NCI-H510A treated with DMSO at 0.1 percent for 48 hours (cell line): ENCODE data around the gene PDLIM4.
A peak's percentile ranks its signal among the peaks of the same experiment; 100 is the strongest.

Experiments
- DNase-seq: peaks from one replicate; lab custom pipeline; 2025; lab: John Stamatoyannopoulos, UW

Gene PDLIM4

DNA sequence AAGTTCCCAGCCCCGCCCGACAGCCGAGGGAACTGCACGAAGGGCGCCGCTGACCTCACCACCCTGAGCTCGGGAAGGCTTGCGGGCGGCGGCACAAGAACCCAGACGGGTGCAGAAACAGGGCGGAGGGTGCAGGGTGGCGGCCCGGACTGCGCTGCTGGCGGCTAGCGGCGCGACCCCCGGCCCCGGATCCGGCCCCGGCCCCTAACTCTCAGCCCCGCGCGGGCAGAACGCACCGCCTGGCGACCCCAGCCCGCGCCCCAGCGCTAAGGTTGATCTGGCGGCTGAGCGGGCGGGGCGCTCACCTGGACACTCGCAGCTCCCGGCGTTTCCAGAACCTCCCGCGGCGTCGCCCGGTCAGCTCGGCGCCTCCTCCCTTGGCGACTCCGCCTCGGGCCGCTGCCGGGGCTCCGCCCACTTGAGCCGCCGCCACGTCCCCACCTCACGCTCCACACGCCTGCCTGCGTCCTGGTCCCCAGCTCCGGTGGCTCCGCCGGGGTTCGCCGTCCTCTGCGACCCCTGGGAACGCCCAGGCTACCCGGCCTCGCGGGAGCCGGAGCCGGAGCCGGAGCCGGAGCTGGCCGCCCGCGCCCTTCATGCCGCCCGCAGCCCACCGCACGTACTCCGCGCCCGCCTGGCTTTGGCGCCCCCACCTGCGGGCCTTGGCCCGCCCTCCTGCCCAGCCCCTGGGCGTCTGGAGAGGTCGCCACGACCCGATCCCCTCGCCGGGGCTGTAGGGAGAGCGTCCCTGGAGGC is 29.8 kb upstream of the PDLIM4 start, which contains the start of gene P4HA2:
Gene P4HA2 (minus strand): TSS at position 369 of the 756 bp plus-strand sequence. CDS start 9,227 bp downstream, outside the sequence.
- DNase-seq: peak; percentile 36

DNA sequence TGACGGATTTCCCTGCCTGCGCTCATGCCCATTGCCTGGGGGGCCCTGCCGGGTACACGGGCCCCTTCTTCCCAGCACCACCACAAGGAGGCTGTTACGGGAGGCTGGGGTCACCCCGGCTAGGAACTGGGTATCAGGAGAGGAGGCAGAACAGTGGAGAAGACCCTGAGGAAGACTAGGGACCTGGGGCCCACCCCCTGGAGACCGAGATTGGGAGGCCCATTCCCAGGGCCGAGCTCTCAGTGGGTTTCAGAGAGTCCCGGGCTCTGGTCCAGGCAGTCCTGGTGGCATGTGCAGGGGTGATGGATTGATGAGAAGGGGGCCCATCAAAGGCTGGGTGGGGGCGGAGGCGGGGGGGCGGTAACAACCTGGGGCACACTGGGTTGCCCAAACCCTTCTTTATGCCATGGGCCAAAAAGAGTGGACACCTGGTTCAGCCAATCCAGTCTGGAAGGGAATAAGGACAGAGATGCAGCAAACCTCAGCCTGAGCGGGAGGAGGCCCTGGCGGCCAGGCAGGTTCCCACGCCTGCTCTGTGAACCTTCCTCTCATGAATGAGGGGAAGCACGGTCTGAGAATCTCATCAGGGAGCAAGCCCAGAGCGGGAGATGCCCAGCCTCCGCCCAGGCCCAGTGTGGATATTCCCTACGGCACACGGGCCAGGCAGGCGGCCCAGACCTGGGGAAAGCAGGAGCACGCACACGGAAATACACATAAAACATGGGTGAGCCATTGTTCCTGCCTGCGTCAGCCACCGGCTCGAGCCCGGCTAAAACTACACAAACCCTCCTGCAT is 29.1 kb upstream of the PDLIM4 start:
- DNase-seq: no peak

DNA sequence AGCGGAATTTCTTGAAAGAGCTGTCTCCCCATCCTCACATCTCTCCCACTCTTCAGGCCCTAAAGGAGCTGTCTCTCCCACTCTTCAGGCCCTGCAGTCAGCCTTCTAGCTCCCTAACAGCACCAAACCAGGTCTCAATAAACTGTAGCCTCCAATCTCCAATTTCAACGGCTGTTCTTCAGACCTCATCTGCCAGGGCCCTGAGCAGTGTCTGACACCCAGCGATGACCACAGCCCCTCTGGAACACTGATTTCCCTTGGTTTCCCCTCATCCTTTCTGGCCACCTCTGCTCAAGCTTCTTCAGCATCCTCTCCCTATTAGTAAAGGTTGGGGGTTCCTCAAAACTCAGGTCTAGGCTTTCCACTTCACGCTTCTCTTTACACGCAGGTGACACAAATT is 28.3 kb upstream of the PDLIM4 start:
- DNase-seq: no peak

DNA sequence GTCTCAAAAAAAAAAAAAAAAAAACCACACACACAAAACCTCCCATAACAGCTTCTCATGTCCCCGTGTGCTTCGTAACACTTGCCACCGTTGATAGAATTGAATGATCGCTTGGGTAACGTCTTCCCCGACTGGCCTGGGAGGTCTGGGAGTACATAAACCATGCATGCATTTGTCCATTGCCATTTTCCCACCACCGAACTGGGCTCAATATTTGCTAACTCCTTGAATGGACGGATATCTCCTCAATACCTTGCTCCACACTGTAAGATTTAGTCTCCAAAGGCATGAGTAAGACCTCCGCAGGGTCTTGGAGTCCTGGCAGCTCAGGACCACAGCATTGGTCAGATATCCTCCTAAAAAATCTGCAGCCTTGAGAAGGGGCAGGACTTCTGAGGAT is 26.6 kb upstream of the PDLIM4 start:
- DNase-seq: no peak

DNA sequence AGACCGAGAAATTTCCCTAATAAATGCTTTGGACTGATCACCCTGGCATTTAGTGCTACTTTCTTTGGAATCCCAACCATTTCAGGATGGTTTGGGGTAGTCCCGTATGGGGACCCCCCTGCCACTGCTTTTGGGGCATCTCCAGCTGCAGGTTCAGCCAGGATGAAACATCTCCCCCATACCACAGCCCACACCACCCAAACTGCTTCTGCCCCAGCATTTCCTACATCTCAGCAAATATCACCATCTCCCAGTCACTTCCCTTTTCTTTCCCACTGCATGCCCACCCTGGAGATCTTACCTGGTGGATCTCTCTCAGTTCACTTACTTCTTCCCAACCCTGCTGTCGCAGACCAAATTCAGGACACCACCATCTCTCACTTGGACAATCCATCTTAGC is 25.0 kb upstream of the PDLIM4 start:
- no peak for DNase-seq

DNA sequence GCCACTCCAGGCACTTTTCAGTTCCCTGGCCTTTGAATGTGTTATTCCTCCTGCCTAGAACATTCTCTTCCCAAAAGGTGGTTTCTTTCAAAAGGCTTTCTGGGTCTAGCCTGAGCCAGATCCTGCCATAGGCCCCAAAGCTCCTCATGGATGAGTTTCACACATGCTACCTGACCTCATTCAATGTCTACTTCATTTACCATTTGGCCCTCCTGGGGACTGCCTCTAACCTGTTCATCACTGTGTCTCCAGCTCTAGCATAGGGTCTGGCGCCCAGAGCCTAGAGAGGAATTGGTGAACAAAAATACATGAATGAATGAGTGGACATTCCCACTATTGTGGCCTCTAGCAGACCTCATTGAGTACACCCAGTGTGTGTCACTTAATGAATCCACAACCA is 24.4 kb upstream of the PDLIM4 start:
- DNase-seq: no peak

DNA sequence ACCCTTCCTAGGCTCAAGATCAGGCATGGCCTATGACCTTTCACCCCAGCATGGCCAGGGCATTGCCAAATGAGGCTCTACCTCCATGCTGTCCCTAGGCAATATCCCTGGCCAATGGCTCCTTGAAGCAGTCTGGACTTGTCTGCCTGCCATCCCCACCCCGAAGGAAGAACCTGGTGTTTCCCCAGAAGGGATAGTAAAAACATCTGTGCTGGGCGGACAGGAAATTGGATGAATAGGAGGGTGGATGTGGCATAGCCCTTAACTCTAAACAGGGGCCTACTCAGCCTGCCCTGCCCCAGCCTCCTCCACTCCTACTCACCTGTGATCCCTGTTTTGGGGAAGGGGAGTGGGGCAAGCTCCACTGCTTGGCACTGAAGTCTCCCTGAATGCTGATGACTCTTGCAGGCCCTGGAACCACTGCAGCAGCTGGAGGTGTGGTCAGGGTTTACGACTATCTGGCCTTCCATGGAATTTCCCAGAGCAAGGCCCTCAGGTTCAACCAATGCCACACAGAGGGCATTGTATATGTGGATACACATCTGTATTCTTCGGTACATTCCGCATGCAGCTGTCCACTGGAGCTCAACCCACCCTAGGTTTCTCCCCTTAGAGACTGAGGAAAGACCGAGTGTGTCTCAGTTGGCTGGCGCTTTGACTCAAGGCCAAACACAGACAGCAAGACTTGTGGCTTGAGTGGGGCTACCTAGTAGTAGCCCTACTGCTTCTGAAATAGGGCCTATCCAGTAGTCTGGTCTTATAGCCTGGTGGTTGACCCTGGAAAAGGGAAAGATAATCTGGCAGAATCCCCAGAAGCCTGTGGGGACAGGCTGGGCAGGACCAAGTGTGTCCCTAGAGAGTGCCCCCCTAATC is 23.4 kb upstream of the PDLIM4 start:
- DNase-seq: no peak

DNA sequence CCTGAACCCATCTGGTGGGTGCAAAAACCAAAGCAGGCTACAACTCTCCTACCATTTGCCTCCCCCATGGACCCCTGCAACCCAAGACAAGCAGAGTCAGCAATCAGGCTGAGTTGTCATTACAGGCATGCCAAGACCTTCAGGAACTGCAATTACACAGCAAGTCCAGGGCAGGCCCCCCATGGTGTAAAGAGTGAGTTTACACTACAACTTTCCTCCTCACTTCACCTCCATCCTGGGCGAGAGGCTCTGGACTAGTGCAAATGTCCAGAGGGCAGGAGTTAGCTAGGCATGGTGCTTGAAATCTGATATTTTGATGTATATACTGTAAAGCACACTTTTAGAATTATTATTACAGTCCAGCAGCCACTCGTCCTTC is 22.8 kb upstream of the PDLIM4 start:
- no peak for DNase-seq

DNA sequence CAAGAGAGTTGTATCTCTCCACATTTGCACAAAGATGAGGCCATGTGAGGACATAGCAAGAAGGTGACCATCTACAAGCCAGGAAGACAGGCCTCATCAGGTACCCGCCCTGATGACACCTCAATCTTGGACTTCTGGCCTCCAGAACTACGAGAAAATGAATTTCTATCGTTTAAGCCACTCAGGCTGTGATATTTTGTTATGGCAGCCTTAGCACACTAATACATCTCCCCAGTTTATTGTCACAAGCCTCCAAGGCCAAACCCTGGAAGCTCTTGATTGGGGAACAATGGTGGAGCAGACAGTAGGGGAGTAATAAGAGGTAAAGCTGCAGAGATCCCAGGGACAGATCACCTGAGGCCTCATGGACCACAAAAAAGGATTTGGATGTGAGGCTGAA is 22.2 kb upstream of the PDLIM4 start:
- DNase-seq: no peak

DNA sequence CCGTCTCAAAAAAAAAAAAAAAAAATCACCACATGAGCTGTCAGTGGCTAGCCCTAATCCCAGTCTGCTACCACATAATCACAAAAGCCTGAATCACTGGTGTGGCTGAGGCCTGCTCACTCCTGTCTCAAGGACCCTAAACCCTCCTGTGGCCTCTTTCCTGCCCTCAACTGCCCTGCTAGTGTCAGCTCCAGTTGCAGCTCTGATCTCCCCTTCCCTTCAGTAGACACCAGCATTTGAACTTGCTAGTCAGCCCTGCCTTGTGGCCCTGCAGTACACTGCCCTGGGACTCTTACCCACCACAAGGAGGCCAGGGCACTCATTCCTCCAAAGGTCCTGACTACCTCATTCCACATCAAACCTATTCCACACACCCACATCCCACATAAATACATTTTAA is 20.4 kb upstream of the PDLIM4 start:
- DNase-seq: no peak

DNA sequence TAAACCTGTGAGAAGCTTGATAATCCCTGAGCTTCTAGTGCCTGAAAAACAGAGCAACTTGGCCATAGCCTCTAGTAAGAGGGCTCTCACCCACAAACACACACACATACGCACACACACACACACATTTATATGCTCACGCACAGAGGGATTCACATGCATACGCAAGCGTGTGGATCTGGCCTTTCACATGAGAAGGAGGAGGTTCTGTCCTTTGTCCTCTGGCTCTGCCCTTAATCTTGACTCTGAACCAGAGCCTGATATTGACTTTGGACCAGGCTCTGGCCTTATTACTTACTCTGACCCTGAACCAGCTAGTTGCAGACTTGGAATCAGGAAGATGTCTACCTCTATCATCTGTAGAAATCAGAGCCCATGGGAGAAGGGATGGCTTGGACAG is 19.8 kb upstream of the PDLIM4 start:
- DNase-seq: no peak

DNA sequence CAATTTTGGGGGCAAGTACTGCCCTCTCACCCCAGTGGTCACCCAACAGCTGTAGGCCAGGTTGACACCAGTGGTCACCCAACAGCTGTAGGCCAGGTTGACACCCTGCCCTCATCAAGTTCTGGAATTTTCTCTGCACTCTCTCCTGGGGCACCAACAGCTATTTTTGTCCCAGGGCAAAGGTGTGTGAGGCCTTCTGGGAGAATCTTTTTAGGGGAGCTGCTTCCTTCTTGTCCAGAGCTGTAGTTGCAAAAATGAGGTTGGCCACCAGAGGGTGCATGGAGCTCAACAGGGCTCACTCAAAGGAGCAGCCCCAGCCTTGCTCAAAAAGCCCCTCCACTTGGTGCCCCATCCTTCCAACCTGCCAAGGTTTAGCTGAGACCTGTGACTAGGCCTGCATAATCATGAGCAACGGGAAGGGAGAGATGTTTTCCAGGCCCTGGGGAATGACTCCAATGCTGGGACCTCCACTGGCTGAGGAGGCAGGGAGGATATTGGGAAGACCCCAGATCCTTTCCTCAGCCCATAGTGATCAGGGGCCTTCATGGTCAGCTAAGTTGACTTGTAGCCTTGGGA is 19.2 kb upstream of the PDLIM4 start:
- peak; percentile 31 for DNase-seq

DNA sequence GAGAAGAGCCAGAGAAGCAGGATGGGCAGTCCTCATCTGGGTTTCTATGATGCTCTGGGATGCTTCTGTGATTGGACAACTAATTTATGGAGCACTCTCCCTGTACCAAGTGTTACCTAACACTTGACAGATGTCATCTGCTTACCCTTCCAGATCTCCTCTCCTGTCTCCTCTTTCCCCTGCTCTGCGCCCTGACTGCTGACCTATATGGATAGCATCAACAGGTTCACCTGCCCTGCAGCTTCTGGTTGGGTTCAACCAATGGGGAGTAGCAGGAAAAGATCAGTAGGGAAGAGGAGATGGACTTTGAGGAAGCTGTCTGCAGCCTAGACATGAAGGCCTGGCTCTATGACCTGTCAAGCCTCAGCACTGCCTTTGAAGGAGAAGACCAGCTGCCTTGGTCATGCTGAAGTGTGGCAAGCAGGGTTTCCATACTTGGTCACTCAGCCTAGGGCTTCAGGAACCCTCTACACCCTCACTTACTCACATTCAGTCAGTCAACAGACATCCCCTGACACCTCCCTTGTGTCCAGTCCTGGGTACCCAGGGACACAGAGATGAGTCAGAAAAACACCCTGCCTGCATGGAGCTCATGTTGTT is 18.5 kb upstream of the PDLIM4 start:
- DNase-seq: no peak

DNA sequence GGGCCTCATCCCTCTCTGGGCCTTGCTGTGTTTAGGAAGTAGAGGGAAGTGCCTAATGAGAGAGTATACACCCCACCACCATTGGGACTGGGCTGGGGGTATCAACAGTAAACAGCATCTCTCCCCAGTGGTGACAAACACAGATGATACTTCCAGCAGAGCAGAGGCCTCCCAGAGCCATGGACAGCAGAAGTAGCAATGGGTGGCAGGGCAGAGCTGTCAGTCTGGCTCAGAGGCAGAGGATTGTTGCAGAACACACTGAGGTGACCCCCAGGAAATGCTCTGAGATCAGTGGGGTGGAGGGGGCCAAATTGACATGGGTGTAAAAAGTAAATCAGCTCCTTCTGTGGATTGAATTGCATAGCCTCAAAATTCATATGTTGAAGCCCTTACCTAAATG is 17.7 kb upstream of the PDLIM4 start:
- DNase-seq: no peak

DNA sequence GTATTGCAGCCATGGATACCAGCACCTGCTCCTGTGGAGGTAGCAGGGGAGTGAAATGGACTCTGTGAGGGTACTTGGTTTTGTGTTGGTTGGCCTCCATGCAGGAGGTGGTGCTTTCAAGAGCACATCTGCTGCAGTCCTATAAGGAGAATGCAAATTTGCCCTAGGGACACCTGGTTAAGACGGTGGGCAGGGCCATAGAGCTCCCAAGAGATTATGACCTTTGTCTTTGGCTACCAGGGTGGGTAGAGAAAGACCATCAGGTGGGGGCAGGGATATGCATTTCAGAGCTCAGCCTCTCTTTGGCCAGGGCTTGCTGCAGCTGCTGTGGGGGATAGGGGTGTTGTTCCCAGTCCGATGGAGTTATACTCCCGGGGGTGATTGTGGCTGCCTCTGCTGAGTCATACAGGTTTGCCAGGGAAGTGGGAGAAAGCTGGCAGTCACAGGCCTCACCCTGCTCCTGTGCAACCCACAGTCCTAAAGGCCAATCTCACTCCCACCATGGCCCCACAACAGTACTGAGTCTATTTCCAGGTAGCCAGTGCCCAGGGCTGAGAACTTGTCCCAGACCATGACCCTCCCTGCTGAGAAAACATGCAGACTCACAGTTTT is 14.0 kb upstream of the PDLIM4 start:
- no peak for DNase-seq

DNA sequence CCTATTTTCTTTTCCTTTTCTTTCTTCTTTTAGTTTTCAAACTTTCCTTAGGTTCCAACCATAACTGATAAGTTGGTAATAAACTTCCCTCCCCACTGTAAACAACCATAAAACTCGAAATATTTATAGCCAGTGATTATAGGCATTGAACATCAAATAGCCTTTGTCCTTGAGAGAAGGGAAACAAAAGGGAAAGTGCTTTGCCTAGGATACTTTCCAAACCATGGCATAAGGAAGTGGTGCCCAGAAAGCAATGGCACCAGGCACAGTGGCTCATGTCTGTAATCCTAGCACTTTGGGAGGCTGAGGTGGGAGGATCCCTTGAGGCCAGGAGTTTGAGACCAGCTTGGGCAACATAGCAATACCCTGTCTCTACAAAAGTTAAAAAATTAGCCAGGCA is 11.9 kb upstream of the PDLIM4 start:
- DNase-seq: no peak

DNA sequence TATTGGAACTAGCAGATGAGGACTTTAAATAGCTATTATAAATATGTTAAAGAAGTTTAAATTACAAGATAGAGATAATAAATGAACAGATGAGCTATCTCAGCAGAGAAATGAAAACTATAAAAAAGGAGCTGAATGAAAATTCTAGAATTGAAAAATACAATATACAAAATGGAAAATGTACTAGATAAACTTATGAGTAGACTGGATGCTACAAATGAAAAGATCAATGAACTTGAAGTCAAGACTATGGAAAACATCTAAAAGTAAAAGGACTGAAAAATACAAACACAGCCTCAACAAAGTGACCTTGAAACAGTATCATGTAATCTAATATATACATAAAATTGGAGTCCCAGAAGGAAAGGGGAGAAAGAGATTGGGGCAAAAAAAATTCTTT is 10.7 kb upstream of the PDLIM4 start:
- no peak for DNase-seq

DNA sequence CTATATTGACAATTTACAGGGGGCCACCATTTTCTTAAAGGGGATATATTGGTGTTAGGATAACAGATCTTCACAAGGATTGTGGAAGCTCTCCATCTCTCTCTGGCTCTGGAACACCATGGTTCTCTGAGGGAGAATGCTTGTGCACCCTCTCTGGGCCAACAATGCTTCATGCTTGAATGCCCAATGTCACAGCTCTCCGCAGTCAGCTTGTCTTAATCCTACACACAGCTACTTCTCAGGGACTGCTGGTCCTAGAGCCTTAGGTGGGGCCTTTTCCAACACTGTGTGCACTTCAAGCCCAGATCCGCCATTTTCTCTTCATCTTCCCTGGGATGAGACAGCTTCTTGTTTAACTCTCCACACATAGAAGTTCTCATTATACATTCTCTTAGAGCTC is 6.9 kb upstream of the PDLIM4 start:
- DNase-seq: no peak

DNA sequence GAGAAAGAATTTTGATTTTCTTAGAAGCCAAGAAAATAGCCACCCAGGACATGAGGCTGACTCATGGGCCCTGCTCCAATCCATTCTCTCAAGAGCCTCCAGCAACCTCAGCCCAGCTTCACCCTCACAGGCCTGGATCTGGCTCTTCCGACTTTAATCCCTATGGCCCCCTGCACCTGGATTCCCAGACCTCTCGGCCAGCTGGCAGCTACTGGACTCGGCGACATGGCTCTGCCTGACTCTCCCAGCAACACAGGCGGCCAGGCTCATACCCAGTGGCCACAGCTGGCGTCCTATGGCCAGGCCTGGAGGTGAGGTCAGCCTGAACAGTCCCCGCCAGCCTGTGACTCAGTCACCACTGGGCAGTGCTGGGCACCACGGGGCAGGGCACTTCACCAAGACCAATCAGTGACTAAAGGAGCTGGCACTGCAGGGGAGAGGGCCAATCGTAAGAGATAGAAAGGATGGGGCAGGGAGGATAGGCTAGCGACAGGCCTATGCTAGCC is 6.2 kb upstream of the PDLIM4 start:
- no peak for DNase-seq

DNA sequence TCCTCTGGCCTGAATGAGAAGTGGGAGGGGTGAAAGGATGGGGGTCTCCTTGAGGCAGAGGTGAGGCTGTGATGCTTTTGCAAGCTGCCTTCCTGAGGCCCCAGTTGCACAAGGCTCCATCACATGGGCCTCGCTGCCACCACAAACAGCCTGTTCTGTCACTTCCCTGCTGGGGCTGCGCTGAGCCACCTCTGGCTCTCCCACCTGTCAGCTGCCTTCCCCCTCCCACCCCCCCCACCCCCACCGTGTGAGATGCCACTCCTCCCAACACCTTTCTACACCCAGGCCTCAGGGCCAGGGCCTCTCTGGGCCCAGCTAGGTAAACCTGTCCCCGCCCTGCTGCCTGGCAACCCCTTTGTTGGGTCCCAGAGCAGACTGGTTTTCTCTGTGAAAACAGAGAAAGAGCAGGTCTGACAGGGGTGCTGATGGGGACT is 4.5 kb upstream of the PDLIM4 start:
- peak; percentile 19 for DNase-seq
